AG04449 (cell line): Measurements from ENCODE around the gene CYTH4.

Experiments used
- CTCF ChIA-PET: fragments of 350-600 bp; formaldehyde crosslinking; extraction: SDS; loops from one replicate; lab custom pipeline; 2021; ENCODE audit warnings: antibody characterized with exemption; lab: Yijun Ruan, JAX
- POLR2A ChIA-PET: fragments of 400-600, 350-600 bp; formaldehyde crosslinking; extraction: SDS; loops from one replicate; lab custom pipeline; 2020; ENCODE audit warnings: antibody characterized with exemption, inconsistent platforms; lab: Yijun Ruan, JAX
- DNase-seq: peaks from one replicate; pipeline ENCODE4 v3.0.0-alpha.2; 2010; ENCODE audit warnings: low read depth, low spot score
- H3K4me3 ChIP-seq: 2 replicates; pipeline ENCODE4 v1.5.1; 2011; ENCODE audit warnings: low read depth, mild to moderate bottlenecking, control low read depth, low read length
- TF ChIP-seq, protein P1 (sequence below): IDR thresholded peaks from one replicate; pipeline ENCODE4 v1.5.1; 2011; ENCODE audit warnings: mild to moderate bottlenecking, moderate library complexity, low read length, control low read depth, inconsistent platforms; ENCODE audit not compliant: insufficient read depth; ENCODE audit errors: missing control alignments

CYTH4 gene

GRCh38 chr22:37273846-37274225, 8.5 kb upstream of the CYTH4 start:
- H3K4me3 ChIP-seq, result no peak overlapping the region
- POLR2A ChIA-PET, result interaction anchor here (0.5 to 0.7 kb wide), 3 partner anchors 132 to 277 kb away, joined by 3 to 4 read pairs (median 3); no protein-coding TSS in a partner anchor
- no peak for DNase-seq
- CTCF ChIA-PET, result interaction anchor here (1.0 to 7.3 kb wide), 6 partner anchors 10 to 184 kb away, joined by 3 to 126 read pairs (median 4); no protein-coding TSS in a partner anchor
- TF ChIP-seq, protein P1, sequence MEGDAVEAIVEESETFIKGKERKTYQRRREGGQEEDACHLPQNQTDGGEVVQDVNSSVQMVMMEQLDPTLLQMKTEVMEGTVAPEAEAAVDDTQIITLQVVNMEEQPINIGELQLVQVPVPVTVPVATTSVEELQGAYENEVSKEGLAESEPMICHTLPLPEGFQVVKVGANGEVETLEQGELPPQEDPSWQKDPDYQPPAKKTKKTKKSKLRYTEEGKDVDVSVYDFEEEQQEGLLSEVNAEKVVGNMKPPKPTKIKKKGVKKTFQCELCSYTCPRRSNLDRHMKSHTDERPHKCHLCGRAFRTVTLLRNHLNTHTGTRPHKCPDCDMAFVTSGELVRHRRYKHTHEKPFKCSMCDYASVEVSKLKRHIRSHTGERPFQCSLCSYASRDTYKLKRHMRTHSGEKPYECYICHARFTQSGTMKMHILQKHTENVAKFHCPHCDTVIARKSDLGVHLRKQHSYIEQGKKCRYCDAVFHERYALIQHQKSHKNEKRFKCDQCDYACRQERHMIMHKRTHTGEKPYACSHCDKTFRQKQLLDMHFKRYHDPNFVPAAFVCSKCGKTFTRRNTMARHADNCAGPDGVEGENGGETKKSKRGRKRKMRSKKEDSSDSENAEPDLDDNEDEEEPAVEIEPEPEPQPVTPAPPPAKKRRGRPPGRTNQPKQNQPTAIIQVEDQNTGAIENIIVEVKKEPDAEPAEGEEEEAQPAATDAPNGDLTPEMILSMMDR, result no peak

DNA sequence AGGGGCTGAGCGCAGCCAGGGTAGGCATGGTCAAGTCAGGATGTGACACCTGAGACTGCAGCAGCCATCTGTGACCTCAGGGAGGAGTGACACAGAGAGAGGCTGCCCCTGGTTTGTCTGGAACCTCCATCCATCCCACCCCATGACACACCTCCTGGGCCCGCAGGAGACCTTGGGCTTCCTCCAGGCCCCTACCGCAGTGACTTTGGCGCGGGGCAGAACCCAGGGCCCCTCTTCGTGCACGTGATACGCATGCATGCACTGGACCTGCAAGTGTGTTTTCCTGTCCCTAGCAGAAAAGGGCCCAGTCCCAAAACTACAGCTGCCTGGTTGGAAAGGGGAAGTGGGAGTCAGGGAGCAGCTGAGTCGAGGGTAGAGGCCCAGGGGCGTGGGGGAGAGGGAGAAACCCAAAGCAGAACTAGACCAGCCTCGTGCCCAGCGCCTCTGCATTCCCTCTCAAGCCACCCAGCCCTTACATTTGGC, 7.9 kb upstream of the CYTH4 start:
- POLR2A ChIA-PET, result no interaction called here
- CTCF ChIA-PET, result interaction anchor here (2.5 to 10.2 kb wide), 3 partner anchors 7 to 14 kb away, joined by 7 to 89 read pairs (median 18); no protein-coding TSS in a partner anchor
- TF ChIP-seq, protein P1, result no peak
- no peak for DNase-seq
- no peak overlapping the region for H3K4me3 ChIP-seq

DNA sequence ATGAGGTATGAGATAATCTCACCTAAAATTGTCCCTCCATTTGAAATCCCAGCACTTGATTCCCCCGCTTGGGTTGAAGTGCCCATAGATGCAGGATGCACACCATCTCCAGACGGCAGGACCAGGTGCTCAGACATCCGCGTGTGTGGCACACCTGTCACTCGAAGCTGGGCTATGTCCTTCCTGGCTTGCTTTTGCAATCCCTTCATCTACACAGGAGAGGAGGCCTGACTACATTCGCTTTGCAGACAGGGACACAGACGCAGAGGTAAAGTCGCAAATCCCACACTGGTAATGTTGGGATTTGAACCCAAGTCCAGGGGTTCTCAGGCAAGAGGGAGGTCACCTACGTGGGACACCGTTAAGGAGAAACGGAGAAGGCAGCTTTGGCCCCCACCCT, 7.2 kb upstream of the CYTH4 start:
- TF ChIP-seq, protein P1, result no peak
- CTCF ChIA-PET, result interaction anchor here (1.5 to 10.2 kb wide), 3 partner anchors 8 to 181 kb away, joined by 4 to 89 read pairs (median 18); no protein-coding TSS in a partner anchor
- no peak for DNase-seq
- H3K4me3 ChIP-seq, result no peak overlapping the region
- POLR2A ChIA-PET, result no interaction called here

GRCh38 chr22:37275622-37276021, 6.7 kb upstream of the CYTH4 start:
- TF ChIP-seq, protein P1, result no peak
- CTCF ChIA-PET, result interaction anchor here (1.5 to 10.2 kb wide), 3 partner anchors 8 to 181 kb away, joined by 4 to 89 read pairs (median 18); no protein-coding TSS in a partner anchor
- no peak for DNase-seq
- POLR2A ChIA-PET, result no interaction called here
- H3K4me3 ChIP-seq, result no peak overlapping the region

GRCh38 chr22:37276776-37277175, 5.5 kb upstream of the CYTH4 start:
- POLR2A ChIA-PET, result no interaction called here
- no peak for DNase-seq
- no peak overlapping the region for H3K4me3 ChIP-seq
- TF ChIP-seq, protein P1, result no peak
- CTCF ChIA-PET, result interaction anchor here (0.6 to 10.2 kb wide), 5 partner anchors 10 to 747 kb away, joined by 3 to 89 read pairs (median 3); no protein-coding TSS in a partner anchor

GRCh38 chr22:37277384-37277783, 4.9 kb upstream of the CYTH4 start:
- no peak for DNase-seq
- TF ChIP-seq, protein P1, result no peak
- ChIA-PET POLR2A (no interaction called here), CTCF (interaction anchor here (0.5 to 10.2 kb wide), 4 partner anchors 17 to 742 kb away, joined by 3 to 89 read pairs (median 4); no protein-coding TSS in a partner anchor)
- no peak overlapping the region for H3K4me3 ChIP-seq
